NCI-H345 (cell line): Measurements from ENCODE around the gene CDK14.
"Not testable (repeated sequence)": the region's sequence is repeated elsewhere in the genome, so short reads cannot be mapped to it uniquely, and the experiment has no call there.

Source experiments
- DNase-seq: peaks from one replicate; lab custom pipeline; 2025; lab: John Stamatoyannopoulos, UW

Gene CDK14

DNA sequence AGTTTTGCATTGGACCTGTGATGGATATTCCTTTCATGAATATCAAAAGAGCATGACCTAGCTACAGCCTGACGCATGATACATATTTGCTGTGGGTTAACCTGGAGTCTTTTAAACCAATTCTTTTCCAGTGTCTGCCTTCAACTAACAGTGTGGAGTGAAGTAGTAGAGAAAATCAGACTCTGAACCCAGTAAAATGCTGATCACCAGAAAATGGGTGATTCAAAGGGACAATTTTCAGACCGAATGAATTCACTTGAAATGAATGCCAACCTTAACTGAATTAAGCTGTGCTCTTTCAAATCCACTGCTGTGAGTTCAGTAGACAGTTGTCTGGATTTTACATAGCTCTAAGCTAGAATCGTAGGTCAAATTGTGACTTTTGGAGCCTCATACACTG lies 123.0 kb downstream of the CDK14 start:
- DNase-seq: no peak

DNA sequence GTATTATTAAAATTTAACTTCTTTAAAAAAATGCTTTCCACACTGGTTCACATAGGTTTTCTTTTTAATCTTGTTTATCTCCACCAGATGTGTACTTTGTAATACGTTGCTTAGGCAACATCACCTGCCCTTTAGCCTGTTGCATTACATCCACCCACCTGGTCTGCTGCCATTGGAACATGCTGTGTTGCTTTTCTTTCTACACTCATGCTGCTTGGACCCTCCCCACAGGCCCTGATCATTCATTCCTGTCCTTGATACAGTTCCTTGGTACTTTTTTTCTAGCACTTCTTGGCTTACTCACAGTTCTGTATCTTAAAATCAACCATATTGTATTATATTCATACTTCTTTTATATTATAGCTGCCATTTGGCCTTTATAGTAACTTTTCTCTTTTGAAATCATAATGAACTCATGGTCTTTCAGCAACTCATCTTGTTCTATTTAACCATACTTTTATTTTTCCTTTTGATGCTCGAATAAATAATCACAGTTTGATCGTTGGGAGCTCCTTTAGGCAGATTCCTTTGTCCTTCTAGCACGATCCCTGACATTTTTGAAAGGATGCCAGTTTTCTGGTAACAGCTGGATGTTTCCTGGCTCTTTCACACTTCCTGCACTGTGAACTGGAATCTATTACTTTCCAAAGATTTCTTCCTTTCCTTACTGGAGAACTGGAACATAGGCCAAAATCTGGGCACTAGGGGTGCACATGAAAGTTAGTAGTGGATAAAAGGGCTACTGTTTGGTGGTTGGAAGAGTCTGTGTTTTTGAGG lies 125.1 kb downstream of the CDK14 start:
- peak; percentile 8 for DNase-seq

DNA sequence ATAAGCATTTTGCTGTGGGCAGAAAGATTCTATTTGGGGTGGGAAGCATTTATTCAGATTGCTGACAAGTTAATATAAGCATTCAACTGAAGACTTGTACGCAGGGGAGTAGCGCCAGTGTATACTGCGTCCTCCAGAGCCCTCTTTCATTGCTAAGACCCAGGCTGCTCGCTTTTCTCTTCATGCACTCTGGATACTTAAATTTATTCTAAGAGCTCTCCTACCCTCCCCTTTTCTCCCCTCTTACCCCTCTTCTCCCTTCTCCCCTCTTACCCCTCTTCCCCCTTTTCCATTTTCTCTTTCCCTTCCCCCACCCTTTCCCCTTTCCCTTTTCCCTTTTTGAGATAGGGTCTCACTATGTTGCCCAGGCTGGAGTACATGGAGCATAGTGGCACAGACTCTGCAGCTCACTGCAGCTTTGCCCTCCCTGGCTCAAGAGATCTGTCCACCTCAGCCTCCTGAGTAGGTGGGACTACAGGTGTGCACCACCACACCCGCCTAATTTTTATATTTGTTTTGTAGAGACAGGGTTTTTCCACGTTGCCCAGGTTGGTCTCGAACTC lies 125.8 kb downstream of the CDK14 start:
- no peak for DNase-seq

DNA sequence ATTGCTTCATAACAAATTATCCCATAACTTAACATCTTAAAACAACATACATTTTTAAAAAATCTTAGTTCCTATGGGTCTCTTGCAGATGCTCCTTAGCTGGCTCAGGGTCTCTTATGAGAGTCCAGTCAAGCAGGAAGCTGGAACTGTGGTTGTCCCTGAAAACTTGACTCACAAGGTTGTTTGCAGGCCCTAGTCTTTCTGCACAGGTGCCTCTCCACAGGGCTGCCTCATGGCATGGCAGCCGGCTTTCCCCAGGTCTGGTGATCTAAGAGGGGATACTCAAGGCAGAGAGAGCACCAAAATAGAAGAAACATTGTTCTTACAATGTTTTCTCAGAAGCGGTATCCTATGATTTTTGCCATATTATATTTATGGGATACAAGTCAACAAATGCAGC lies 127.1 kb downstream of the CDK14 start:
- DNase-seq: no peak

DNA sequence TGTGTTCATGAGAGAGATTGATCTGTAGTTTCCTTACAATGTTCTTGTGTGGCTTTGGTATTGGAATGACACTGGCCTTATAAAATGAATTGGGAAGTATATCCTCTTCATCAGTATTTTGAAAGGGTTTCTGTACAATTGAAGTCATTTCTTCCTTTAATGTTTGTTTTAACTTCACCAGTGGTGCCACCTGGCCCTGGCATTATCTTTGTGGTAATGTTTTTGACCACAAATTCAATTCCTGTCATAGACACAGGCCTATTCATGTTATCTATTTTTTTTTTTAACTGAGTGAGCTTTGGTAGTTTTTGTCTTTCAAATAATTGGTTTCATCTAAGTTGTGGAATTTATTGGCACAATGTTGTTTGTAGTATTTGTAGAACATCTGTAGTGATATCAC lies 127.7 kb downstream of the CDK14 start:
- no peak for DNase-seq

GRCh38 chr7:90726120-90726519 lies 130.0 kb downstream of the CDK14 start:
- DNase-seq: no peak

DNA sequence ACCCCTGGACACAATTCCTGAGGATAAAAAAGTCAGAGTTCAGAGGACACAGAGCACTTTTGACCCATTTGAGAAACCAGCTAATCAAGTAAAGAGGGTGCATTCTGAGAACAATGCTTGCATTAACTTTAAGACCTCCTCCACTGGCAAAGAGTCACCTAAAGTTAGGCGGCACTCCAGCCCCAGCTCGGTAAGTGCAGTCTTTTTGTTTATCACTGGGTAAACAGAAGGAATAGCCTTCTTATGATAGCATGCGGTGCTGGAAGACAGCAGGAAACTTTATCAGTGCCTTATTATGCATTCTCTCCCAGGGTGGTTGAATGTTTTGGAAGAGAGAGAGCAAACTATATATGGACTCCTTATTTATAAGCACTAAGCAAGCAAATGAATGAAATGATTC lies 130.5 kb downstream of the CDK14 start:
- peak; percentile 32 for DNase-seq

DNA sequence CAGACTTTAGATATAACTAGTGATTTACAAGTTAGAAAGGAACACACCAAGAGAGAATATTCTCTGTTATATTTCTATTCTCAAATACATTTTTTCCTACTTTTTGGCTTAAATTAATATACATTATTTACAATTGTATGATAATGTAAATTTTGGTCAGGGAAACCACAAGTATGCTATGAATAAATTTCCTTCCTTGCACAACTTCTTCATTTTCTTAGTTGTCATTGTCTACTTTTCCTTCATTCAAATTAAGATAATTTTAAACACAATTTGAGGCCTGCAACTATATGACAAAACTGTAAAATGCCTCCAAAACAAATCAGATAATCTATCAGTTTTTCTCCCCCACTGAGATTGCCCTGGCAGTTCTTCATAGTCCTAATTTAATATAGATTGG lies 131.3 kb downstream of the CDK14 start:
- DNase-seq: no peak

GRCh38 chr7:90728568-90728967 lies 132.4 kb downstream of the CDK14 start:
- no peak for DNase-seq

- DNase-seq: not testable (repeated sequence)
Measured at GRCh38 chr7:90735611-90736280, 139.6 kb downstream of the CDK14 start.

- DNase-seq: no peak
Measured at GRCh38 chr7:90736316-90736715, 140.2 kb downstream of the CDK14 start.

GRCh38 chr7:90736968-90737939 lies 141.1 kb downstream of the CDK14 start:
- DNase-seq: no peak

GRCh38 chr7:90738249-90738648 lies 142.1 kb downstream of the CDK14 start:
- no peak for DNase-seq

DNA sequence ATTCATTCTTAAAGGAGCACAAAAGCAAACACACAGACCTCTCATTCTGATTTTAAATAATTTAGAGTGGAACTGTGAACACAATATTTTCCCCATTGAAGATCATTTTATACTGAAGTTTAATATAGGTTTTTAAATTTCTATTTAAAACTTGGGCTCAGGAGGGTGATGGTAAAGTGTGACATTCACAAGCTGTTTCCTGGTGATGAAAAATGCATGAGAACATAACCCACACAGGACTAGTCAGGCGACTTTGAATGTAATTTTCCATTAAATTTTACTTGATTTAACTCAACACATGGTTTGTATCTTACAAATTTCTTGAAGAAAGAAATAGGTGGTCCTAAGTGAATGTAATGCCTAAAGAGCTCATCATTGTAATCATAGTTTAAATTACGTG lies 143.6 kb downstream of the CDK14 start:
- DNase-seq: no peak

GRCh38 chr7:90740386-90740785 lies 144.3 kb downstream of the CDK14 start:
- DNase-seq: no peak

DNA sequence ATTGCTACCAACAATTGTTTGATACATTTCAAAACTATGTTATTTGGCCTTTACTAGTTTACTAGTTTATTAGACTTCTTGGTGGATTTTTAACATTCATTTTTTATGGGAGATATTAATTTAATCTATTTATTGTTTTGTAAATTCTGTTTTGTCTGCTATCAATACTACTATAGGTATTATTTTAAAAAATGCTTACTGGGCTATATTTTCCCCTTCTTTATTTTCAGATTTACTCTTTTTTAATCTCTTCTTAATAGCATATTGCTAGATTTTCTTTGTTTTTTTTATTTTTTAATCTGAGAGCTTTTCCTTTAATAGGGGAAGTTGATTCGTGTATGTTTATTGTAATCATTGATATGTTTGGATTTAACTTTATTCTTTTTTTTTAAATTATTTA lies 147.5 kb downstream of the CDK14 start:
- DNase-seq: no peak

DNA sequence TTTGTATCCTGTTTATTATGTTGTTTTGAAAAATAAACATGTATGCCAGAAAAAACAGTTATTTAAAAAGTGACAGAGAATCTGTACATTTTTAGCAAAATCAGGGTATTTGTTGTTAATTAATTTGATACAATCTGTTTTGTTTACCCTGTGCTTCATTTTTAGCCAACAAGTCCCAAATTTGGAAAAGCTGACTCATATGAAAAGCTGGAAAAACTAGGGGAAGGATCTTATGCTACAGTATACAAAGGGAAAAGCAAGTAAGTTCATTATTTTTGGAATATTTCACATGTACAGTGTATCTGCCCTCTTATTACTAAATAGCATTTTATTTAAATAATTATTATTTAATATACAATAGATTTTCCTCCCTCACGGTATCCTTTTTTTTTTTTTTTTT lies 151.4 kb downstream of the CDK14 start:
- DNase-seq: no peak

- no peak for DNase-seq
Measured at GRCh38 chr7:90749262-90749661, 153.1 kb downstream of the CDK14 start.

- peak; percentile 7 for DNase-seq
Measured at GRCh38 chr7:90749774-90750173, 153.7 kb downstream of the CDK14 start.

DNA sequence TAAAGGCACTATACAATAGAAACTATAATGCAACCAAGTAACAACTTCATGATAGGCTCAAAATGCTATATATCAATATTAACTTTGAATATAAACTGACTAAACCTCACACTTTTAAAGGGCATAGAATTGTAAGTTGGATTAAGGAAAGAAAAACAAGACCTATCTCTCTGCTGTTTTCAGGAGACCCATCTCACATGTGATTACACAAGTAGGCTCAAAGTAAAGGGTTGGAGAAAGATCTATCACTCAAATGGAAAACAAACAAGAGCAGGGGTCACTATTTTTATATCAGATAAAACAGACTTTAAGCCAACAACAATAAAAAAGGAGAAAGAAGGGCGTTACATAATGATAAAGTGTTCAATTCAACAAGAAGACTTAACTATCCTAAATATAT lies 155.5 kb downstream of the CDK14 start:
- no peak for DNase-seq

- no peak for DNase-seq
Measured at GRCh38 chr7:90752051-90752450, 155.9 kb downstream of the CDK14 start.

DNA sequence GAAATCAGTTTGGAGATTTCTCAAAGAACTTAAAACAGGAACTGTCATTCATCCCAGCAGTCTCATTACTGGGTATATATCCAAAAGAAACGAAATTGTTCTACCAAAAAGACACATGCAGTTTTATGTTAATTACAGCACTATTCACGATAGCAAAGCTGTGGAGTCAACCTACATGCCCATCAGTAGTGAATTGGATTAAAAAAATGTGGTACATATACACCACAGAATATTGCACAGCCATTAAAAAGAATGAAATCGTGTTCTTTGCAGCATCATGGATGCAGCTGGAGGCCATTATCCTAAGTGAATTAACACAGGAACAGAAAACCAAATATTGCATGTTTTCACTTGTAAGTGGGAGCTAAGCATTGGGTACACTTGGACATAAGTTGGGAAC lies 158.9 kb downstream of the CDK14 start:
- no peak for DNase-seq
